Natural killer cell treated with Interleukin-12 subunit alpha and Interleukin-12 subunit beta and Interleukin-15 and Interleukin-18, amount 100 ng/mL, for 72 hours (primary cell): ENCODE results near the gene CDH3. TPM values are rescaled to one million over a fixed set of nuclear protein-coding genes. Genes with fewer than 3 reads are reported as not detected.

Experiments
- ATAC-seq, 2 donors: fragments of 150-1000 bp; cut with Tn5 transposase in 1 of 2; sonication (Bioruptor Pico), chemical (Tn5 transposase) in 1 of 2; 2 replicates each; pipeline ENCODE4 v1.10.0; 2021
- DNase-seq: peaks from one replicate; pipeline ENCODE4 v3.0.0; 2022; ENCODE audit warnings: low spot score
- H3K27ac Mint-ChIP-seq, 2 donors: 1 replicate in 1 of 2; 2 replicates in 1 of 2; pipeline ENCODE4 v1.8.0; 2022; ENCODE audit warnings: mixed read lengths in 2 of 2, mild to moderate bottlenecking in 1 of 2, moderate library complexity in 1 of 2
- H3K27me3 Mint-ChIP-seq, 2 donors: 1 replicate in 1 of 2; 2 replicates in 1 of 2; pipeline ENCODE4 v1.8.0; 2022; ENCODE audit warnings: mixed read lengths in 2 of 2
- H3K36me3 Mint-ChIP-seq: one replicate; pipeline ENCODE4 v1.8.0; 2022; ENCODE audit warnings: mixed read lengths
- H3K4me1 Mint-ChIP-seq, 2 donors: 1 replicate in 1 of 2; 2 replicates in 1 of 2; pipeline ENCODE4 v1.8.0; 2022; ENCODE audit warnings: low read depth in 2 of 2, mixed read lengths in 2 of 2, mild to moderate bottlenecking in 1 of 2
- H3K4me3 Mint-ChIP-seq: one replicate; pipeline ENCODE4 v1.8.0; 2022; ENCODE audit warnings: mixed read lengths
- H3K9me3 Mint-ChIP-seq: 2 replicates; pipeline ENCODE4 v1.8.0; 2022; ENCODE audit warnings: mixed read lengths
- total RNA-seq, 2 donors: library from RNA; stranded (reverse); gene quantifications; one replicate each; pipeline ENCODE4 v1.2.3, GENCODE V29; 2022

CDH3 gene
- total RNA-seq, 2 donors from 2014 or later: 0.88 to 2.3 TPM

DNA sequence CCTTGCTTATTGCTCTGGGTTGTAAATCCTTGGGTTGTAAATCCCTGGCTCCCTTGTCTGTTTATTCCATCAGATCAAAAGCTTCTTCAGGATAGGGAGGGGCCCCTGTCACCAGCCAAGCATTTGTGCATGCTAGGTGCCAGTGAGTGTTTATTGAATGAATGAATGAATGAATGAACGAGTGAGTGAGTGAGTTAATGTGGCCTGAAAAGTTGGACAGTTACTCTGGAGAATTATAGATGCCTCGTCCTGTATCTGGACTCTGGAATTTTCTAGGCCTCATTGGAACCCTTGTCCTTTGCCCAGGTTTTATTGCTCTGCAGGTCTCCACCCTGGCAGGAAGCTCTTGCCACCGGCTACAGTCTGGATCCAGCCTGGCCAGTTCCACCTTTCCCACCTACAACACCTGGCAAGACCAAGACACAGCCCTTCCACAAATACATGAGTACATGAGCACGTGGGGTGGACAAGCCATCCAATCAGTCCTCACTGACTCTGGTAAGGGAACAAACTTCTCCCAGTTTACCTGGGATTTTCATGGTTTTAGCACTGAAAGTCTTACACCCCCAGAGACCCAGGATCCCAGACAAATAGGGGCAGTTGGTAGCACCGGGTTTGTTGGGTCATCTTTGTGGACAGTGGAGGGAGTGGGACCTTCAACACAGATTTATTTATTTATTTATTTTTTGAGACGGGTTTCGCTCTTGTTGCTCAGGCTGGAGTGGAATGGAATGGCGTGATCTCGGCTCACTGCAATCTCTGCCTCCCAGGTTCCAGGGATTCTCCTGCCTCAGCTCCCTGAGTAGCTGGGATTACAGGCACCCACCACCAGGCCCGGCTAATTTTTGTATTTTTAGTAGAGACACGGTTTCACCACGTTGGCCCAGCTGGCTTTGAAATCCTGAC, 77.3 kb downstream of the CDH3 start:
- DNase-seq (no peak), ATAC-seq (no peak)
- H3K4me1 Mint-ChIP-seq: peaks cover 6 to 13% of the 10 kb centered on the region in 2 donors

DNA sequence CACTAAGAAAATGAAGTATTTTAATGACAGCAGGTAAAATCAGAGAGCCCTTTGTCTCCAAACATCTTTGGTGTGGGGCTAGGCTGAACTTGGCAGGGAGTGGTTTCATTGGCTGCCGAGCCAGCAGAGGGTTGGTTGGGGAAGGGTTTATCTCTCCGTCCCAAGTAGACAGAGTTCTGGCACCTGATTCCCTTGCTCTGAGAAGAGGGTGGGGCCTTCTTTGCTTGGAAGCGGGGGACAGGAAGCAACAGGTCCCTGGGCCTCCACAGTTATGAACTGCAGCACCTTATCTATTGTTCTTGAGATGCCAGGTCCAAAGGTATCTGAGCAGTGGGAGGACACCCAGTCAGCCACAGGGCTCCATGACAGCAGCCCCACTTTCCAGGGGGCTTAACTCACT, 79.7 kb downstream of the CDH3 start:
- Mint-ChIP-seq H3K27me3 (peaks cover 0 to 5% of the 10 kb centered on the region in 2 donors), H3K27ac (no peak overlapping the region), H3K36me3 (no peaks in the 10 kb centered on the region)

More for the DNA sequence above, 77.3 kb downstream of the CDH3 start:
- Mint-ChIP-seq H3K9me3 (no peaks in the 10 kb centered on the region), H3K36me3 (no peaks in the 10 kb centered on the region), H3K27me3 (peaks cover 0 to 3% of the 10 kb centered on the region in 2 donors), H3K4me3 (no peak overlapping the region), H3K27ac (no peak overlapping the region)

GRCh38 chr16:68728523-68728922, 83.4 kb downstream of the CDH3 start:
- Mint-ChIP-seq H3K36me3 (no peaks in the 10 kb centered on the region), H3K4me3 (no peak overlapping the region), H3K9me3 (no peaks in the 10 kb centered on the region), H3K27ac (no peak overlapping the region), H3K27me3 (peaks cover 2 to 5% of the 10 kb centered on the region in 2 donors), H3K4me1 (no peaks in the 10 kb centered on the region)
- ATAC-seq (no peak), DNase-seq (no peak)

More for the DNA sequence above, 79.7 kb downstream of the CDH3 start:
- Mint-ChIP-seq H3K9me3 (no peaks in the 10 kb centered on the region), H3K4me1 (peaks cover 5 to 8% of the 10 kb centered on the region in 2 donors), H3K4me3 (no peak overlapping the region)
- no peak for DNase-seq
- ATAC-seq: no peak

- H3K4me3 Mint-ChIP-seq: no peak overlapping the region
- ATAC-seq: no peak
Observed at GRCh38 chr16:68731637-68732036, 86.5 kb downstream of the CDH3 start.

DNA sequence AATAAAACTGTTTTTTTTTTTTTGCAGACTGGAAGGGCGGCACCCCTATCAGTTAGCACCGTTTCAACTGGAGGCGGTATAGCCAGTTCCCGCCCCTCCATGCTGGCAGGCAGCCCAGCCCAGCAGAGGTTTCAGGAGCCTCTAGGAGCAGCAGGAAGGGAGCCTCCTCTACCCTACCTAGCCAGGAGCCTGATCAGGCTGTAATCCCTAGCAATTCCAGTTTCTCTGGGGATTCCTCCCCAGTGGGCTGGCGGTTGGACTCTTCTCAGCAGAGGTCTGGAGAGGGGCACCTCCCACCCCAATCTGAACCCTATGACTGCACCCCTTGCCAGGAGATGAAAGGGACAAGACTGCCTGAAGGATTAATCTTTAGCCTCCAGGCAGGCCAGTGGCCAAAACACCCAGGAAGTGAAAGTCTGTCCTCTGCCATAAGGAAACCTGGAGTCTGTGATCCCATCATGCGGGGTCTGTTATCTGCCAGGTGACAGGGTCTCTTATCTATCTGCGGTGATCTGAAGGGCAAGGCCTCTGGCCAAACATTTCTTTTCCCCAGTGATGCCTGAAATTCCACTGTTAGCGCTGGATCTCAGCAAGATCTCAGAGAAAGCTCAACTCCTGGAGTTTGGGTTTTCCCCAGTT, 87.1 kb downstream of the CDH3 start:
- ATAC-seq: peak in 1 of 2 donors; percentile 13

More at GRCh38 chr16:68731637-68732036, 86.5 kb downstream of the CDH3 start:
- Mint-ChIP-seq H3K36me3 (no peaks in the 10 kb centered on the region), H3K4me1 (peaks cover under 1 to 2% of the 10 kb centered on the region in 2 donors), H3K9me3 (no peaks in the 10 kb centered on the region), H3K27ac (no peak overlapping the region), H3K27me3 (peaks cover 14 to 19% of the 10 kb centered on the region in 2 donors)
- no peak for DNase-seq

GRCh38 chr16:68732741-68733399, 87.8 kb downstream of the CDH3 start:
- H3K4me1 Mint-ChIP-seq: peaks cover 4 to 7% of the 10 kb centered on the region in 2 donors
- H3K27me3 Mint-ChIP-seq: peaks cover 20 to 27% of the 10 kb centered on the region in 2 donors
- no peak overlapping the region for H3K27ac Mint-ChIP-seq
- H3K36me3 Mint-ChIP-seq: no peaks in the 10 kb centered on the region
- no peak for ATAC-seq
- no peak for DNase-seq
- H3K4me3 Mint-ChIP-seq: no peak overlapping the region
- no peaks in the 10 kb centered on the region for H3K9me3 Mint-ChIP-seq

More for the DNA sequence above, 87.1 kb downstream of the CDH3 start:
- H3K4me1 Mint-ChIP-seq: peaks cover 3 to 4% of the 10 kb centered on the region in 2 donors
- DNase-seq: no peak
- H3K4me3 Mint-ChIP-seq: no peak overlapping the region
- H3K27ac Mint-ChIP-seq: no peak overlapping the region
- peaks cover 16 to 22% of the 10 kb centered on the region in 2 donors for H3K27me3 Mint-ChIP-seq
- H3K36me3 Mint-ChIP-seq: no peaks in the 10 kb centered on the region
- H3K9me3 Mint-ChIP-seq: no peaks in the 10 kb centered on the region

- H3K36me3 Mint-ChIP-seq: no peaks in the 10 kb centered on the region
- DNase-seq (no peak), ATAC-seq (no peak)
- no peaks in the 10 kb centered on the region for H3K9me3 Mint-ChIP-seq
- H3K4me3 Mint-ChIP-seq: no peak overlapping the region
- peaks cover 4 to 7% of the 10 kb centered on the region in 2 donors for H3K4me1 Mint-ChIP-seq
- H3K27ac Mint-ChIP-seq: no peak overlapping the region
- peaks cover 21 to 30% of the 10 kb centered on the region in 2 donors for H3K27me3 Mint-ChIP-seq
Observed at GRCh38 chr16:68733570-68733969, 88.5 kb downstream of the CDH3 start.

DNA sequence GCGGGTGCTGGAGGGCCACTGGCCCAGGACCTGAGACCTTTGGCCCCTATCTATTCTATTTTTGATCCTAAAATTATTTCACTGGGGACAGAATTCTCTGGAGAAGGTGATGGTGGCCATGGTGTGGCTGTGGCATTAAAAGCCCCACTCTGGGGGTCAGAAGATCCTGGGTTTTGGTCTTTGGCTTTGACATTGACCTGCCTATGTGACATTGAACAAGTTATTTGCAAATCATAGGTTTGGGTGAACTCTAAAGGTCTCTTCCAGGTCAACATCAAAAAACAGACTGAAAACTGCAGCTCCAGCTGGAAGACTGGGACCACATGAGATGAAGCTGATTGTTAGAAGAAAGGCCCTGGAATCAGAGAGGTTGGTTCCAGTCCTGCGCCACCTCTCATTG, 89.7 kb downstream of the CDH3 start:
- Mint-ChIP-seq H3K9me3 (no peaks in the 10 kb centered on the region), H3K4me3 (no peak overlapping the region), H3K27me3 (peaks cover 22 to 30% of the 10 kb centered on the region in 2 donors), H3K4me1 (peaks cover 4 to 7% of the 10 kb centered on the region in 2 donors), H3K27ac (no peak overlapping the region), H3K36me3 (no peaks in the 10 kb centered on the region)
- no peak for DNase-seq
- ATAC-seq: no peak

DNA sequence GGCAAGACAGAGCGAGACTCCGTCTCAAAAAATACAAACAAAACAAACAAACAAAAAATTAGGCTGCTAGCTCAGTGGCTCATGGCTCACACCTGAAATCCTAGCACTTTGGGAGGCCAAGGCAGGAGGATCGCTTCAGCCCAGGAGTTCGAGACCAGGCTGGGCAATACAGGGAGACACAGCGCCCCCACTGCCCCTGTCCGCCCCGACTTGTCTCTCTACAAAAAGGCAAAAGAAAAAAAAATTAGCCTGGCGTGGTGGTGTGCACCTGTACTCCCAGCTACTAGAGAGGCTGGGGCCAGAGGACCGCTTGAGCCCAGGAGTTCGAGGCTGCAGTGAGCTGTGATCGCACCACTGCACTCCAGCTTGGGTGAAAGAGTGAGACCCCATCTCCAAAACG, 91.5 kb downstream of the CDH3 start:
- Mint-ChIP-seq H3K27ac (no peak overlapping the region), H3K27me3 (peaks cover 29 to 43% of the 10 kb centered on the region in 2 donors), H3K36me3 (no peaks in the 10 kb centered on the region), H3K9me3 (no peaks in the 10 kb centered on the region), H3K4me3 (peak overlapping the region; percentile 39), H3K4me1 (peaks cover 4 to 10% of the 10 kb centered on the region in 2 donors)
- DNase-seq: no peak
- ATAC-seq: no peak

GRCh38 chr16:68737046-68737729, 92.1 kb downstream of the CDH3 start, which contains the start of gene CDH1:
TSS of gene CDH1 (plus strand) at chr16:68737292. CDS start at chr16:68737416, 124 bp downstream.
- no peaks in the 10 kb centered on the region for H3K9me3 Mint-ChIP-seq
- no peak within 1 kb of the TSS for H3K27ac Mint-ChIP-seq
- H3K4me1 Mint-ChIP-seq: peaks cover 4 to 10% of the 10 kb centered on the region in 2 donors
- peaks cover 29 to 43% of the 10 kb centered on the region in 2 donors for H3K27me3 Mint-ChIP-seq
- H3K36me3 Mint-ChIP-seq: no peaks in the 10 kb centered on the region
- no peak for DNase-seq
- peak in 1 of 2 donors; percentile 44 for ATAC-seq
- peak within 1 kb of the TSS; percentile 39 for H3K4me3 Mint-ChIP-seq

- H3K27me3 Mint-ChIP-seq: peaks cover 30 to 43% of the 10 kb centered on the region in 2 donors
- H3K4me1 Mint-ChIP-seq: peaks cover 4 to 10% of the 10 kb centered on the region in 2 donors
- DNase-seq (no peak), ATAC-seq (no peak)
- H3K27ac Mint-ChIP-seq: no peak overlapping the region
- H3K36me3 Mint-ChIP-seq: no peaks in the 10 kb centered on the region
- H3K4me3 Mint-ChIP-seq: no peak overlapping the region
- no peaks in the 10 kb centered on the region for H3K9me3 Mint-ChIP-seq
Observed at GRCh38 chr16:68737730-68738629, 92.9 kb downstream of the CDH3 start.

DNA sequence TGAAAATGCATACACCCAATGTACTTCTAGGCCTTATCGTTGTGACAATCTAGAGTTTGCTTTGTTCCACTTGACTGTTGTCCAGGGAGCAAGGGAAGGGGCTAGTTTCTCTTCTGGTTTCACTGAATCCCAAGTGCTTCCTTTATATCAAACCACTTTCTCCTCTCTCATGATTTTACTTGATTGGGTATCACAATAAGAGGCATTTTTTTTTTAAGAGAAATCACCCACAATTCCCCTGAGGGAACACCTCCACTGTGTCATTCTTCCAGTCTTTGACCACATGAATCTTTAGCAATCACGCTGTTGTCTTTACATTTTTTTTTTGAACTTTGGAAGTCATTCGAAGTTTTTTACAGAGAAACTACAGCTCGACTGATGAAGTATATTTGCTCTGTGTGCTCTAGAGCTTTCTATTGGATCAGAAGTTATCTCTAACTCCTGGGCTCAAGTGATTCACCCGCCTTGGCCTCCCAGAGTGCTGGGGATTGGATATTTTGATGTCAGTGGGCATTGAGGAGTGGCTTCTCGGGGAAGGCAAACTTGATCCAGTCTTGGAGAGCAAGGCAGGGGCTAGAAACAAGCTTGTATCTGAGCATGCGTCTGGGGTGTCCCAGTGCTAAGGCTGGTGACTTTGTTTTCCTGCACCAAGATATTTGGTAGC, 95.0 kb downstream of the CDH3 start:
- Mint-ChIP-seq H3K4me1 (peaks cover 4 to 10% of the 10 kb centered on the region in 2 donors), H3K4me3 (no peak overlapping the region), H3K27me3 (peaks cover 31 to 44% of the 10 kb centered on the region in 2 donors), H3K9me3 (no peaks in the 10 kb centered on the region), H3K36me3 (no peaks in the 10 kb centered on the region), H3K27ac (no peak overlapping the region)
- DNase-seq (no peak), ATAC-seq (no peak)
